ENCODE results near the gene PDPR.
"Not testable (repeated sequence)": the region's sequence is repeated elsewhere in the genome, so short reads cannot be mapped to it uniquely, and the experiment has no call there.

PDPR gene

DNA sequence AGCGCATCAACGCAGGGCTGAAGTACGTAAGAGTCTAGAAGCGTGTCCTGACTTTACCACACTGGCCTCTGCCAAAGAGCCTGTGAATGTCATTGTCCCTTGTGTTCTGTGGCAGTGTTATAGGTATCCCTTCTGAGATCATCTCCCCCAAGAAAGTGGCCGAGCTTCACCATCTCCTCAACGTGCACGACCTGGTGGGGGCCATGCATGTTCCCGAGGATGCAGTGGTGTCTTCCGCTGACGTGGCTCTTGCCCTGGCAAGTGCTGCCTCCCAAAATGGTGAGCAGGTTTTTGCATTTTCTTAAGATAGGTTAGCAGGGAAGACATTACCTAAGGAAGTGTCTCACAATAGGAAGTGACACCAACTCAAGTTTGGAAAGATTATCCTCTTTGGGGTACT lies 14.7 kb downstream of the PDPR start:
- not testable (repeated sequence) for DNase-seq (ENCODE audit: low read depth in 3 of 3)

- not testable (repeated sequence) for DNase-seq (ENCODE audit: low read depth in 3 of 3)
Measured at GRCh38 chr16:70135796-70136195, 21.7 kb downstream of the PDPR start.

DNA sequence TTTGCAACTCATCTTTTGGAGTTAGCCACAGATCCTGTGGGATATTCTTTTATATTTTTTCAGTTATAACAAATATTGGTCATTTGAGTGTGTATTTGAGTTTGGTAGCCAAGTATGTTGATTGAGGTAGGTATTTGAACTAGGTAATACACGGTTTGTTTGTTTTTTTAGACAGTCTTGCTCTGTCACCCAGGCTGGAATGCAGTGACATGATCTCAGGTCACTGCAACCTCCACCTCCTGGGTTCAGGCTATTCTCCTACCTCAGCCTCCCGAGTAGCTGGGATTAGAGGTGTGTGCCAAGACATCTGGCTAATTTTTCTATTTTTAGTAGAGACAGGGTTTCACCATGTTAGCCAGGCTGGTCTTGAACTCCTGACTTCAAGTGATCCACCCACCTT lies 22.5 kb downstream of the PDPR start:
- not testable (repeated sequence) for DNase-seq (ENCODE audit: low read depth in 3 of 3)

GRCh38 chr16:70142739-70143138 lies 28.6 kb downstream of the PDPR start:
- not testable (repeated sequence) for DNase-seq (ENCODE audit: low read depth in 3 of 3)

- DNase-seq (ENCODE audit: low read depth in 3 of 3): not testable (repeated sequence)
Measured at GRCh38 chr16:70143231-70143895, 29.2 kb downstream of the PDPR start.

- DNase-seq (ENCODE audit: low read depth in 3 of 3): not testable (repeated sequence)
Measured at GRCh38 chr16:70147853-70148252, 33.7 kb downstream of the PDPR start.

- DNase-seq (ENCODE audit: low read depth in 3 of 3): not testable (repeated sequence)
Measured at GRCh38 chr16:70148453-70148852, 34.3 kb downstream of the PDPR start.

DNA sequence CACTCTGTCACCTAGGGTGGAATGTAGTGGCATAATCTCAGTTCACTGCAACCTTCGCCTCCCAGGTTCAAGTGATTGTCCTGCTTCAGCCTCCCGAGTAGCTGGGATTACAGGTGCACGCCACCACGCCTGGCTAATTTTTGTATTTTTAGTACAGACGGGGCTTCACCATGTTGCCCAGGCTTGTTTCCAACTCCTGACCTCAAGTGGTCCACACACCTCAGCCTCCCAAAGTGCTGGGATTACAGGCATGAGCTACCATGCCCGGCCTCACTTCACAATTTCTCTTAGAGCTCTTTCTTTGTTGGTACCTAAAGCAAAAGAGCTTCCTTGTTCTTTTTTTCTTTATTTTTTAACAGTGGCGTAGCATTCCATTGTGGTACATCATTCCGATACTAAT lies 35.2 kb downstream of the PDPR start:
- not testable (repeated sequence) for DNase-seq (ENCODE audit: low read depth in 3 of 3)

DNA sequence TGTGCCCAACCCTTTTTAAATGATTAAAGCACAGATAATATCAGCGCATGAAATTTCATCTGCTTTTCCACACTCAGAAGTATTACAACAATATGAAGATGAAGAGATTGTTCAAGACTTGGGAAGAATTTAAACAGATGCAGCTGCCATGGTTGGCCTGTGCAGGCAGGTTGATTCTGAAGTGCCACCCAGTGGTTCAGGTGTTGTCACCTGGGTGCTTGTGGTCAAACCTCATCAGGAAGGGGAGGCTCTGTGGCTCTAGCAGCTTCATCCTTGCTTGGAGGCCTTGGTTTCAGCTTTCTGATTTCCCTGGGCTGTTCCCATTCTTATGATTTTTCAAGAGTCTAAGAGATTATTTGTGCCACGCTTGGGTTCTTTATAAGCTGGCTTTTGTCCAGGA lies 37.3 kb downstream of the PDPR start:
- no peak for DNase-seq (ENCODE audit: low read depth in 3 of 3)

DNA sequence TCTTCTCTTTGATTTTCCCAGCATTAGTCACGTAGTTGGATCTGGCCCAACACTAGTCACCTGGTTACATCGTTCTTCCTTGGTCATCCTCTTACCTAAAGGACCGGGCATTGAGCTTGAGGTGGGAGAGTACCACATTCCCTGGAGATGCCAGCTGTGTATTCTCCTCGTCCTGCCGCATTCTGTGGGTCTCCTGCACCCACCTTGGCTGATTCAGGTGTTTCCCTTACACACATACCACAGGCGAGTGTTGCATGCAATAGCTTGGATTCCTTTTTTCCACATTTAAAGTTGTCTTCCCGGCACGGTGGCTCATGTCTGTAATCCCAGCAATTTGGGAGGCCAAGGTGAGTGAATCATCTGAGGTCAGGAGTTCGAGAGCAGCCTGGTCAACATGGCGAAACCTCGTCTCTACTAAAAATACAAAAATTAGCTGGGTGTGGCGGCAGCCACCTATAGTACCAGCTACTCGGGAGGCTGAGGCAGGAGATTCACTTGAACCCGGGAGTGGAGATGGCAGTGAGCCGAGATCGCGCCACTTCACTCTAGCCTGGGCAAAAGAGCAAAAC lies 37.9 kb downstream of the PDPR start:
- DNase-seq (ENCODE audit: low read depth in 3 of 3): no peak

DNA sequence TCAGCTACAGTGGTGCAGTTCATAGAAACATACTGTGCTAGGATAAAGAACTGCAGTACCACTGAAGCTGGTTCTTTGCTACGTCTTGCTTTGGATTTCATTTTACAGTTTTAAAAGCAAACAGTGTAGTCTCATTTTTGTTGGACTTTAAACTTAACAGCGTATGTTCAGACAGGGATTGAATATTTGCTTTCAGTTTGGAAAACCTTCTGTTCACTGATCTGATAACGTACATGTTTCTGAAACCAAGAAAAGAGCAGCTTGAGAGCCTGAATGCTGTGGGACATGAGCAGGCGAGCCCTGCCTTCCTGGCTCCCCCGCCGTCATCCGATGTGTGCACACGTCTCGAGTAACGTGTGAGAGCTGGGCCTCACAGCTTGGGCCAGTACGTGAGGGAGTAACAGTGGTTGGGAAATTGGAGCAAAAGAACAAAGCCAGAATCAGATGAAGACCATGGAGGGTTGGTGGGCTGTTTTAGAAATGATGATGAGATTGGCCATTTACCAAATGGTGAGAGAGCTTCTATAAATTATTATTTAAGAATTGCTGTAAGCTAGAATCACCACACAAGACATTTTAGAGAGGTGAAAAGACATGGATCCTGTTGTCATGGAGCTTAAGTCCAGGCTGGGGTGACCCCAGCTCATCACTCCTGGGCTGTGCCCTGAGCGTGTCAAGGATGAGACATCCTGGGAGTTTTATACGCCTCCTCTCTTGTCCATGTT lies 38.6 kb downstream of the PDPR start:
- DNase-seq (ENCODE audit: low read depth in 3 of 3): no peak

DNA sequence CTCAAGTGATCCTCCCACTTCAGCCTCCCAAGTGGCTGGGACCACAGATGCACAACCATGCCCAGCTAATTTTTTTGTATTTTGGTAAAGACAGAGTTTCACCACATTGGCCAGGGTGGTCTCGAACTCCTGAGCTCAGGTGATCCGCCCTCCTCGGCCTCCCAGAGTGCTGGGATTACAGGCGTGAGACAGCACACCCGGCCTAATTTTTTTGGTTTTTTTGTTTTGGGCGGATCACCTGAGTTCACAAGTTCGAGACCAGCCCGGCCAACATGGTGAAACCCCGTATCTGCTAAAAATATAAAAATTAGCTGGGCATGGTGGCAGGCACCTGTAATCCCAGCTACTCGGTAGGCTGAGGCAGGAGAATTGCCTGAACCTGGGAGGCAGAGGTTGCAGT lies 40.6 kb downstream of the PDPR start:
- not testable (repeated sequence) for DNase-seq (ENCODE audit: low read depth in 3 of 3)

GRCh38 chr16:70156207-70156978 lies 42.3 kb downstream of the PDPR start:
- DNase-seq (ENCODE audit: low read depth in 3 of 3): no peak

GRCh38 chr16:70157105-70157476 lies 43.0 kb downstream of the PDPR start:
- DNase-seq (ENCODE audit: low read depth in 3 of 3): no peak

- DNase-seq (ENCODE audit: low read depth in 3 of 3): no peak
Measured at GRCh38 chr16:70157477-70158260, 43.5 kb downstream of the PDPR start.

- no peak for DNase-seq (ENCODE audit: low read depth in 3 of 3)
Measured at GRCh38 chr16:70158261-70158939, 44.3 kb downstream of the PDPR start.

DNA sequence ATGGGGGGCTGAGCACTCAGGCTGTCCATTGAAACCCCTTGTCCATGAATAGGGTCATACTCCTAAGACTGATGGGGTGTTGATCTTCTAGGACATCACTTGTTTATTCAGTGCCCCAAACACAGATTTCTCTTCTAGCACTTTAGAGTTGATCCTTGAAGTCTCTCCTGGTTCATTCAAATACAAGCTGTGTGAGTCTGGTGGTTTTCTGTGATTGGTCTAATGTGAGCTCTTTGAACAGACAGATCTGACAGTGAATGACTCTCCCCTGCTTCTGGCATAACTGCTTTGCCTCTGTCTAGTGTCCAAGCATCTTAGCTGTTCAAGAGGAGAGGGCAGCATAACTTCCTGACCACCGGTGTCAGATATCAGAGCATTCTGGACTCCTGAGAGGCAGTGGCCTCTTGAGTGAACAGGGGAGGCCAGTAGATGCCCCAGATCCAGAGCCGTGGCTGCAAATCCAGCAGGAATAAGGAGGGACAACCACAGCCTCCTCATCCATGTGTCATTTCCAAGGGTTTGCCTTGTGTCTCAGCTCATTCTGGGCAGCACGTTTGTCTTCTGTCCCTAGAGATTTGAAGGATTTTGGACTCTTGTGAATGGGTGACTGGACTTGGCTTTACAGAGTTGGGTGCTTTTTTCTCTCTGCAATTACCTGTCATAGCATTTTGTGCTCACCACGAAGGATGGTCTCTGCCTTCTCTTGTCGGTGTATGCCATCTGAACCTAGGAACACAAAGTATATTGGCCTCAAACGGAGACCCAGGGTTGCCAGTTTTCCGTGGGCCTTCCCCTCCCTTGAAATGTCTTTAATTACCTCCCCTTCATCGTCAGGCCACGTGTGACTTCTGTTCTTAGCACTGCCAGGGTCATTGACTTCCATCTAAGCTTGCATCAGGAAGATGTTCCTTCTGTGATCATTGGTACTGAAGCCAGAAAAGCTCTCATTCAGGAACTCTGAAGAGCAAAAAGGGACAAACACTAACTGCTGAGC lies 45.5 kb downstream of the PDPR start:
- no peak for DNase-seq (ENCODE audit: low read depth in 3 of 3)

- no peak for DNase-seq (ENCODE audit: low read depth in 3 of 3)
Measured at GRCh38 chr16:70160388-70160787, 46.3 kb downstream of the PDPR start.

DNA sequence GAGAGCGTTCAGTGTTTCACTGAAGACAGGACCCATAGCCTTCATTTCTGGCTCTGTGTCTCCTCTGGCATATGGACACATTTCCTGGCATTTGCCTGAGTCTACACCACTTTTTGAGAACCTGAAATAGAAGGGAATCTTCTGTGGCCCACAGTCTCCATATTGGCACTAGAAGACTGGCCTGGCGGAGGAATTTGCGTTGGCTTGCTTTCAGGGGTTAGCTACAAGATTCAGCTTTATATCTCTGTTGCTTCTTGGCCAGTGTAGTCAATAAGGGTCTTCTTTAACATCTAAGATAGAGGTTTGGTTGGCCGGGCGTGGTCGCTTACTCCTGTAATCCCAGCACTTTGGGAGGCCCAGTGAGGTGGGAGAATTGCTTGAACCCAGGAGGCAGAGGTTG lies 46.7 kb downstream of the PDPR start:
- no peak for DNase-seq (ENCODE audit: low read depth in 3 of 3)

DNA sequence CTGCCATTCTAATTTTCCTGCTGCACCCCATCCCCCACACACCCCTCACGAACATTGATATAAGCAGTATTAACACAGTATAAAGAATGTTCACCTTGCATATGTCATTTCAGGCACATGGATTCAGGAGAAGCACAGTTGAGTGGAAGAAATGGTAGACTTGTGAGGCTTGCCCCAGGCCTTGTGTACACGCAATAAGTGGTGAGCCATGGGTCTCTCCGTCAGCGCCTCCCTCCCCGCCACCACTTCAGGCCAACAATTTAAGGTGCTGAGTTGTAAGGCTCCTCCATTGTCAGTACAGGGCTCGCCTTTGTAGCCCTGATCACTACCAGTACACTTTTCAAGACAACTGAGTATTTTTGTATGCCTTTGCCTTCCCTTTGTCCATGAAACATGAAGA lies 47.2 kb downstream of the PDPR start:
- no peak for DNase-seq (ENCODE audit: low read depth in 3 of 3)
